Measurements from ENCODE around the gene RPTOR.

DNA sequence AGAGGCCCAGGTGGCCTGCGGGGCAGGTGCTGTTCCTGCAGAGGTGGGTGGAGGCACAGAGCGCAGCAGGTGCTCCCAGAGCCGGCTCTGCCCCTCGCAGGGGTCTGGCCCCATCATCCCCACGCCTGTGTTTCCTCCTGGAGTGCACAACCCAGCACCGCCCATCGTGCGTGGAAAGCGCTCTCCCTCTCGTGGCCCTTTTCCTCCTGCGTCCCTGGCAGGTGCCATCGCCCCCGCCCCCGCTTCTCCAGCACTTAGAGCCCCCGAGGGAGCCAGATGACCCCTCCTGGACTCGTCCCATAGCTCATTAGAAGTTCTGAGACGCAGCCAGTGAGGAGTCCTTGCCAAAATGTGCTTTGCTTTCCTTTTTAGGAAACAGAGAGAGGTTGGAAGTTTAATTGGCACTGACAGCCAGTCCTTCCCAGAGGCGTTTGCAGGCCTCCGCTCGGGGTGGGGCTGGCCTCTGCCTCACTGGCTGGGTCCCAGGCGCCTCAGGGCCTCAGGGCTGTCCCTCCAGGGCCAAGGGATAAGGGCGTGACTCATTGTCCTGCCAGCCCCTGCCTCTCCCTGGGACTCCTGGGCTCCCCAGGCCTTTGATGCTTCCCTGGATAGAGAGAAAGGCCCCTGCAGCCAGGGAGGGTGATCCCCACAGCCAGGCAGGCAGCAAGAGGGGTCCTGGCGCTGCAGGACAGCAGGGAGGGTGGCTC lies 414.8 kb downstream of the RPTOR start:
- TF ChIP-seq CTCF (IDR thresholded peaks at IDR 0.05) (peak; percentile 22 to 44 (median 28)), POLR2A (IDR thresholded peaks at IDR 0.05) (no peak)
